ENCODE results near the gene NTN4.

GRCh38 chr12:95815632-95816212 lies 25.2 kb upstream of the NTN4 start:
- no peak for TF ChIP-seq POLR2AphosphoS5 (IDR thresholded peaks at IDR 0.05; ENCODE audit: low read depth, low read length)
- no peak for TF ChIP-seq POLR2A (IDR thresholded peaks at IDR 0.05; ENCODE audit: low read depth, low read length)
- TF ChIP-seq TAF1 (IDR thresholded peaks at IDR 0.05; ENCODE audit: borderline replicate concordance, low read depth, low read length), result no peak

All from GM12892 (cell line).